Fibroblast of lung (primary cell): Measurements from ENCODE around the gene KRTAP12-4. TPM values are rescaled to one million over a fixed set of nuclear protein-coding genes. Genes with fewer than 3 reads are reported as not detected.
"Not testable (repeated sequence)": the region's sequence is repeated elsewhere in the genome, so short reads cannot be mapped to it uniquely, and the experiment has no call there.

ENCODE experiments used
- DNase-seq, 2 donors: peaks; one replicate each; pipeline versions ENCODE4 v3.0.0 to v3.0.0-alpha.2; 2010; ENCODE audit warnings: low read depth in 2 of 2
- H2AFZ ChIP-seq: 2 replicates; pipeline ENCODE4 v1.5.1; 2012; ENCODE audit warnings: low read length, control low read depth, inconsistent platforms
- H3K27ac ChIP-seq: 2 replicates; pipeline ENCODE4 v1.5.1; 2011; ENCODE audit warnings: low read length, control low read depth; ENCODE audit not compliant: insufficient read depth
- H3K27me3 ChIP-seq: 2 replicates; pipeline ENCODE4 v1.5.1; 2011; ENCODE audit warnings: mild to moderate bottlenecking, low read length; ENCODE audit not compliant: control insufficient read depth, insufficient read depth
- H3K36me3 ChIP-seq: 2 replicates; pipeline ENCODE4 v1.5.1; 2011; ENCODE audit warnings: low read length; ENCODE audit not compliant: control insufficient read depth, insufficient read depth
- H3K4me1 ChIP-seq: 2 replicates; pipeline ENCODE4 v1.5.1; 2011; ENCODE audit warnings: low read length; ENCODE audit not compliant: control insufficient read depth, insufficient read depth; ENCODE audit errors: extremely low read depth
- H3K4me2 ChIP-seq: 2 replicates; pipeline ENCODE4 v1.5.1; 2011; ENCODE audit warnings: low read length, control low read depth; ENCODE audit not compliant: insufficient read depth; ENCODE audit errors: extremely low read depth
- H3K4me3 ChIP-seq, 4 experiments: fragments of 200-600 bp in 1 of 4; sonication (generic) in 1 of 4; replicated peaks in 1 of 4; 2 replicates each; pipeline ENCODE4 v1.5.1; 2011 to 2016; ENCODE audit warnings: low read length in 4 of 4, low read depth in 3 of 4, mild to moderate bottlenecking in 3 of 4, control low read depth in 2 of 4, inconsistent platforms in 1 of 4, mixed read lengths in 1 of 4; ENCODE audit not compliant: insufficient read depth in 1 of 4; ENCODE audit errors: control extremely low read depth in 1 of 4
- H3K79me2 ChIP-seq: 2 replicates; pipeline ENCODE4 v1.5.1; 2012; ENCODE audit warnings: mild to moderate bottlenecking, low read length, inconsistent platforms; ENCODE audit not compliant: control insufficient read depth, insufficient read depth
- H3K9ac ChIP-seq: 2 replicates; pipeline ENCODE4 v1.5.1; 2011; ENCODE audit warnings: mild to moderate bottlenecking, low read length, control low read depth; ENCODE audit not compliant: insufficient read depth
- H3K9me3 ChIP-seq: 2 replicates; pipeline ENCODE4 v1.5.1; 2012; ENCODE audit warnings: low read depth, low read length; ENCODE audit not compliant: control insufficient read depth, insufficient read depth
- H4K20me1 ChIP-seq: 2 replicates; pipeline ENCODE4 v1.5.1; 2011; ENCODE audit warnings: low read length; ENCODE audit not compliant: control insufficient read depth, insufficient read depth; ENCODE audit errors: extremely low read depth
- CTCF ChIP-seq, 2 donors: IDR thresholded peaks in 1 of 2; conservative IDR thresholded peaks in 1 of 2; 1 replicate in 1 of 2; 2 replicates in 1 of 2; pipeline ENCODE4 v1.5.1; 2011 to 2012; ENCODE audit warnings: low read length in 2 of 2, control low read depth in 1 of 2, inconsistent platforms in 1 of 2, low read depth in 1 of 2, mild to moderate bottlenecking in 1 of 2
- EZH2 ChIP-seq: IDR thresholded peaks from 2 replicates; pipeline ENCODE4 v1.5.1; 2012; ENCODE audit warnings: low read length, control low read depth, mild to moderate bottlenecking; ENCODE audit errors: missing control alignments
- polyA plus RNA-seq, 2 donors: library from polyadenylated mRNA; depleted of rRNA in 1 of 2; stranded (reverse) in 1 of 2; unstranded in 1 of 2; fragments of >200 nt; gene quantifications; 2 replicates each; pipeline ENCODE4 v1.2.1, GENCODE V29; 2011 to 2012; ENCODE audit warnings: missing spikeins in 1 of 2
- total RNA-seq: library from RNA; depleted of rRNA; stranded (reverse); fragments of >200 nt; gene quantifications from 2 replicates; pipeline ENCODE4 v1.2.1, GENCODE V29; 2014

KRTAP12-4 gene
- total and polyA plus RNA-seq, 2 donors (not counting 1 experiment from before 2014, with no cell fraction given) = not detected

GRCh38 chr21:44639331-44639655 is 15.2 kb downstream of the KRTAP12-4 start:
- H3K9me3 ChIP-seq = no peaks in the 10 kb centered on the region
- no peaks in the 10 kb centered on the region for H3K4me1 ChIP-seq
- DNase-seq = no peak
- TF ChIP-seq CTCF (conservative IDR thresholded peaks at IDR 0.05 in 1 of 2, IDR thresholded peaks at IDR 0.05 in 1 of 2; ENCODE audit: low read depth in 1 of 2, low read length in 2 of 2) = no peak
- TF ChIP-seq EZH2 = no peak
- no peaks in the 10 kb centered on the region for H4K20me1 ChIP-seq
- no peak overlapping the region for H3K4me3 ChIP-seq
- no peaks in the 10 kb centered on the region for H3K36me3 ChIP-seq
- H2AFZ ChIP-seq = no peak overlapping the region
- no peak overlapping the region for H3K9ac ChIP-seq
- no peaks in the 10 kb centered on the region for H3K79me2 ChIP-seq
- no peak overlapping the region for H3K27ac ChIP-seq
- no peak overlapping the region for H3K4me2 ChIP-seq
- H3K27me3 ChIP-seq = no peaks in the 10 kb centered on the region

GRCh38 chr21:44638506-44639330 is 15.7 kb downstream of the KRTAP12-4 start:
- H3K4me2 ChIP-seq, H4K20me1 ChIP-seq, H2AFZ ChIP-seq, H3K4me1 ChIP-seq, DNase-seq, H3K9ac ChIP-seq, H3K27me3 ChIP-seq, H3K9me3 ChIP-seq, H3K27ac ChIP-seq, H3K4me3 ChIP-seq, H3K36me3 ChIP-seq, H3K79me2 ChIP-seq: not testable (repeated sequence)

GRCh38 chr21:44637851-44638348 is 16.6 kb downstream of the KRTAP12-4 start:
- not testable (repeated sequence) for H3K27me3 ChIP-seq, H3K4me2 ChIP-seq

More at GRCh38 chr21:44637851-44638348, 16.6 kb downstream of the KRTAP12-4 start:
- H3K79me2 ChIP-seq, H3K9me3 ChIP-seq, H4K20me1 ChIP-seq, H2AFZ ChIP-seq, H3K27ac ChIP-seq, H3K36me3 ChIP-seq, H3K4me1 ChIP-seq, DNase-seq, H3K4me3 ChIP-seq, H3K9ac ChIP-seq: not testable (repeated sequence)
